Endometrium (tissue), 2 donors: Measurements from ENCODE around the gene VPS18.

Source experiments
- FAIRE-seq: peaks from 2 replicates; lab custom pipeline; 2012; peaks lifted over from hg19 to GRCh38; lab: Jason Lieb, UNC
- donor health status: control.
- donor health status: control.

The VPS18 gene

DNA sequence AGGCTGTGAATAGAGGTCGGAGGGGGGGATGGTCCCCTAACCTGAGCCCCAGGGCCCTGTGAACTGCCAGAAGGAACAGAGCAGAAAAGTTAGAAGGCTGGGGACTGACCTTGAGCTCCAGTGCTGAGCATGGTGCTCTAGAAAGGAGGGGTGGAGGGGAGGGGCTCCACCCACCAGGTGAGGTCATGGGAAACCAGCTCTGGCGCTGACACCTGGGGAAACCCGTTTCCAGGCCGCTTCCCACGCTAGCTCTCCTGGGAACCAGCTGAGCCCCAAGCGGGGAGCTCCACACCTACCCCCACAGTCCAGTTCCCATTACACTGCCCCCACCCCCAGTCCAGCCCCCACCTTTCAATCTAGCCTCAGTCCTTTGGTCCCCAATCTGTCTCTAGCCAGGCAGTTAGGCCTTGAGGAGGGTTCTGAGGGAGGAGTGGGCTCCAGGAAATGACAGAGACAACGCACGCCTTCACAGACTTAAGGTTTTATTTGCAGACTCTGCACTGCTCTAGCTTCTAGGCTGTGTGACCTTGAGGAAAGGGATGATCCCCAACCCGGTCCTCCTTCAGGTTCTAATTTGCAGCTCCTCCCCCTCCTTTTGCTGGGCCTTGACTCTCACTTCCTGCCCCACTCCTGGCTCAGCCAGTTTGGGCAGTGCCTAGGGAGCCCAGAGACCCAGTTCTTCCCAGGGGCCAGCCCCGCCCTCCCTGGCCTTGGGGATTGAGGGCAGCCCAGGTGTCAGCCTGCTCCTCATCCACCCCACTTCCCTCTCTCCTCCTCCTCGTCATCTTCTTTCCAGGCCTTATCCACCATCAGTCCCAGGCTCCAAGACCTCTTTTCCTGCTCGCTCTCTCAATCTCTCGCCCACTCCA, 22.3 kb upstream of the VPS18 start:
- FAIRE-seq, result no peak

DNA sequence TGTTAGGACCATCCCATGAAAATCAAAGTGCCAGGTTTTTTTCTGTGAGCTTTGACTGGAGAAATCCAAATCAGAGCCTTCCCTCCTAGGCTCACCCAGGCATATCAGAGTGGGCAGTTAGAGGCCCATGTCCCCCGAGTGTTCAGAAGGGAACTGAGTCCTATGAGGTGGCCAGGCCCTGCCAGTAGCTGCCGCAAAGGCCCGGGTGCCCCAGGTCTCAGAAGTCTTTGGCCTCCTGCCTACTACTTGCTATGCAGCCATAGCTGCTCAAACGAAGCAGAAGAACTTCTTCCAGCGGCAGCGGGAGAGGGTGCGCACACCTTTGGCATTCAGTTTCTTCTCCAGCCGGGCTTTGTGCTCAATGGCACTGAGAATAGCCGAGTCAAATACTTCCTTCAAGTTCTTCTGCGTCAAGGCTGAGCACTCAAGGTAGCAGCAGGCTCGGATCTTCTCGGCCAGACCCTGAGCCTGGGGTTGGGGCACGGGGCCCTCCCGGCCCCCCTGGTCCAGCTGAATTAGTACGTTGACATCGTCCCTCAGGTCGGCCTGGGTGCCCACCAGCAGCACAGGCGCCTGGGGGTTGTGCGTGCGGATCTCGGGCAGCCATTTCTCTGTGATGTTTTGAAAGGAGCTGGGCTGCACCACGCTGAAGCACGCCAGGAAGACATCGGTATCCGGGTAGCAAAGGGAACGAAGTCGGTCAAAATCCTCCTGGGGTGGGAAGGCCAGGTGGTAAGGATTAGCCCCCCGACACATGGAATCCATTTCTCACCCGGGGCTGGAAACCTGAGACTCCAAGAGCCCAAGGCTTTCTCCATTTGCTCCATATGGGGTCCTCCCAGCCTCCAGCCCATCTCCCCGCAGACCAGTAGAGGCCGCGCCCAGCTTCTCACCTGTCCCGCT, 21.2 kb upstream of the VPS18 start:
- FAIRE-seq, result no peak

- no peak for FAIRE-seq
These were observed 20.3 kb upstream of the VPS18 start, which contains the start of gene RHOV for GRCh38 chr15:40873694-40874561. Gene RHOV, minus strand, starts transcription at chr15:40874234. Its CDS starts 95 bp downstream, at chr15:40874139.

DNA sequence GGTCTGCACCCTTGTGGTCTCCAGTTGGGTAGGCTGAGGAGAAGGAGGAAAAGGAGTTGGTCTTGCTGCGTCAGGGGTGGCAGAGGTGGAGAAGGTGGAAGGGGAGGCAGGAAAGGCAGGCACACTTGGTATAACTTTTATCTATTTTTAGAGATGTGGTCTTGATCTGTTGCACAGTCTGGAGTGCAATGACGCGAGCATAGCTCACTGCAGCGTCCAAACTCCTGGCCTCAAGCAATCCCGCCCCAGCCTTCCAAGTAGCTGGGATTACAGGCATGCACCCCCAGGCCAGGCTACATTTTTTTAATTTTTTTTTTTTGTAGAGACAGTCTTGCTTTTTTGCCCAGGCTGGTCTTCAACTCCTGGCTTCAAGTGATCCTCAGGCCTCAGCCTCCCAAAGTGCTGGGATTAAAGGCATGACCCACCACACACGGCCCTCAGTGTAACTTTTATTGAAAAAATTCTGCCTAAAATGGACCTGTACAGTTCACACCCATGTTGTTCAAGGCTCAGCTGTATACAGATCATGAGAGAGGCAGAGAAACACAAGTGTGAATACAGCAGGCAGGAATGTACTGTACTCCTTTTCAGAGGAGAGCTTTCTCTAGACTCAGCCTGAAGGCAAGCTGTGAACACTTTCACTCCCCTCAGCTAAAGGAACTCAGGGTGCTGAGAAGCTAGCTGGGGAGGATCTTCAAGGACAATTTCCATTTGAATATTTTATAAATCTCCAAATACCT, 18.1 kb upstream of the VPS18 start:
- FAIRE-seq, result no peak

DNA sequence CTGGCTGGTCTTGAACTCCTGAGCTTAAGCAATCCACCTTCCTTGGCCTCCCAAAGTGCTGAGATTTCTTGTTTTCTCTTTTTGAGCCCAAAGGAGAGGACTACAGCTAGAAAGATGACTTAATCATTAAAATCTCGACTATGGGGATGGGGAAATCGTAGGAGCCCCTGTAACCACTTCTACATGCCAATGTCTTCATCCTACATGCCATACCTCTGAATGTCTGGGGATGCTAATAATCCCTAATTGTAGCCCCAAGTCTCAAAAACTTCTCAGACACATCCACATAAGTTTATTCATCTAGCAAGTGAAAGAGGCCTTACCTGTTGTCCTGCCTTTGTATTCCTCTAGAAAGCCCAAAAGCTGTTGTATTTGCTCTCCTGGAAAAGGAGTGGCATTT, 16.6 kb upstream of the VPS18 start:
- FAIRE-seq, result no peak

- FAIRE-seq, result no peak
These were observed 15.5 kb upstream of the VPS18 start for GRCh38 chr15:40878785-40879184.

DNA sequence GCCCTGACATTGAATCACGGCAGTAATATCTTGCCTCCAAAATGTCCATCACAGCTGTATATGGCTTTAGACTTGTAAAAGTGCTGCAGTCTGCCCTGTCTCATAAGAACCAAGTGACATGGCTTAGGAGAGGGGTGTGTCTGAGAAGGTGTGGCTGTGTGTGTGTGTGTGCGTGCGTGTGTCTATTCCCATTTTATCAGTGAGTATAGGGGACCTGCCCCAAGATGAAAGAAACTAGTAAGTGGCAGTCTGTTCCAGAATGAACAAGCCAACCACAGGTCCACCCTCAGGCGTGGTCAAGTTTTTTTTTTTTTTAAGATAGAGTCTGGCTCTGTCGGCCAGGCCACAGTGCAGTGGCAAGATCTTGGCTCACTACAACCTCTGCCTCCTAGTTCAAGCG, 14.6 kb upstream of the VPS18 start:
- no peak for FAIRE-seq

GRCh38 chr15:40881351-40881750, 12.9 kb upstream of the VPS18 start:
- no peak for FAIRE-seq

GRCh38 chr15:40886586-40886985, 7.7 kb upstream of the VPS18 start:
- no peak for FAIRE-seq

DNA sequence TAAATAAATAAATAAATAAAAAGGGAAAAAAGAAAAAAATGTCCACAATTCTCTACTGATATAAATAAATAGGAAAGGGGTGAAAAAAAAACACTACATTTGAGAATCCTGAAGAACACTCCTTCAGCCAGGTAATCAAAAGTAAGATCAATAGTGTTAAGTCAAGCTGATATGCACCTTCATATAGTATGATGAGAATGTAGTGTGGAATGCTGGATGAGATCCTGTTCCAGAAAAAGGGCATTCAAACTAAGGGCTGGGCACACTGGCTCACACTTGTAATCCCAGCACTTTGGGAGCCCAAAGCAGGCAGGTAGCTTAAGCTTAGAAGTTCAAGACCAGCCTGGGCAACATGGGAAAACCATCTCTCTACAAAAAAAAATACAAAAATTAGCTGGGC, 5.1 kb upstream of the VPS18 start:
- no peak for FAIRE-seq

DNA sequence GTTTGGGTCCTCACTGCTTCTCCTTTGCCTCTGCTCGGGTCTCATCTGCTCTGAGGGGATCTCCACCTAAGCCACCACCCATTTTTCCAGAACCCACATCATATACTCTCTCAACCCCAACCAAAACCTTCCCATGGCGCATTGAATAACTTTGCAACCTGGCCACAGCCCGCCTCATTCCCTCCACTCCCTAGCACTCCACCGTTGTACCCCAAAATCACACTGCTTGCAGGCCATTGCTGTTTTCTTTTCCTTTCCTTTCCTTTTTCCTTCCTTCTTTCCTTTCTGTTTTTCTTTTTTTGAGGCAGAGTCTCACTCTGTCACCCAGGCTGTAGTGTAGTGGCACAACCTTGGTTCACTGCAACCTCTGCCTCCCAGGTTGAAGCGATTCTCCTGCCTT, 3.1 kb upstream of the VPS18 start:
- FAIRE-seq, result no peak

DNA sequence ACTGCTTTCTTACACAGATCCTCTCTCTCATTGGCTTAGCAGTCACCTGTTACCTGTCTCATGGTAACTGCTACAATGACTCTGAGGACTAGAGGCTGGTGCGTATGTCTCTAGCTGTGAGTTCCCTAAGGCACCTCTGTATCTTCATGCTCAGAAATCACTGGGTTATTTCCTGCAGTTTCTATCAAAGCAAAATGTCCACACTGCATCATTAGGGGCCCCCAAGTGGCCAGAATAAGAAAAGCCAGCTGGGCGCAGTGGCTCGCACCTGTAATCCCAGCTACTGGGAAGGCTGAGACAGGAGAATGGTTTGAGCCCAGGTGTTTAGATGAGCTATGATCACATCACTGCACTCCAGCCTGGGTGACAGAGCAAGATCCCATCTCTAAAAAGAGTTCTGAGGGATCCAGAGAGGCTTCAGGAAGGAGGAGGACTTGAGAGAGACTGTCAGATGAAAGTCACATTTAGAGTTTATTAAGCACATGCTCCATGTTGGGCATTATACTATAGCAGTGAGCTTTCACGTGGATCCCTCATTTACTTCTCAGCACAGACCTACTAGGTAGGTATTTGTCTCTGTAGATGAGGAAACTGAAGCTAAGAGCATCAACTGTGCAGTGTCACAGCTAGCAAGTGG, 2.3 kb upstream of the VPS18 start:
- FAIRE-seq, result no peak

- no peak for FAIRE-seq
These were observed 1.7 kb upstream of the VPS18 start for GRCh38 chr15:40892447-40893012.

GRCh38 chr15:40893019-40893670, 1.1 kb upstream of the VPS18 start:
- no peak for FAIRE-seq

- FAIRE-seq, result no peak
These were observed 615 bp downstream of the VPS18 start for GRCh38 chr15:40894681-40895448.

GRCh38 chr15:40899536-40900207, 5.4 kb downstream of the VPS18 start:
- no peak for FAIRE-seq

- no peak for FAIRE-seq
These were observed 6.2 kb downstream of the VPS18 start for GRCh38 chr15:40900256-40901052.

DNA sequence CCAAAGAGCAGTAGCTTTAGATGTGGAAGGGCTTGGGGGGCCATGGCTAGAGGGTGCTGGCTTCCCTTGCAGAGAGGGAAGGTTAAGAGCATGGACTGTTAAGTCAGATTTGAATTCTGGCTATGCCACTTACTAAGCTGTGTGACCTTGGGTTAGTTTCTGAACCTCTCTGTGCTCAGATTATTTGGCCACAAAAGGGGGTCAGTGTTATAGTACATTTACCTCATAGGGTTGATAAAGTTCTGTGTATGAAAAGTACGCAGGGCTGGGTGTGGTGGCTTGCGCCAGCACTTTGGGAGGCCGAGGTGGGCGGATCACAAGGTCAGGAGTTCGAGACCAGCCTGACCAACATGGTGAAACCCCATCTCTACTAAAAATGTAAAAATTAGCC, 6.8 kb downstream of the VPS18 start:
- no peak for FAIRE-seq
